HG03097 (cell line): ENCODE results near the gene WIZ.

Experiments
- ATAC-seq: cut with Tn5 transposase; IDR thresholded peaks from one replicate; pipeline ENCODE4 v1.9.1; 2021; ENCODE audit not compliant: unreplicated experiment, low FRiP score

The WIZ gene

DNA sequence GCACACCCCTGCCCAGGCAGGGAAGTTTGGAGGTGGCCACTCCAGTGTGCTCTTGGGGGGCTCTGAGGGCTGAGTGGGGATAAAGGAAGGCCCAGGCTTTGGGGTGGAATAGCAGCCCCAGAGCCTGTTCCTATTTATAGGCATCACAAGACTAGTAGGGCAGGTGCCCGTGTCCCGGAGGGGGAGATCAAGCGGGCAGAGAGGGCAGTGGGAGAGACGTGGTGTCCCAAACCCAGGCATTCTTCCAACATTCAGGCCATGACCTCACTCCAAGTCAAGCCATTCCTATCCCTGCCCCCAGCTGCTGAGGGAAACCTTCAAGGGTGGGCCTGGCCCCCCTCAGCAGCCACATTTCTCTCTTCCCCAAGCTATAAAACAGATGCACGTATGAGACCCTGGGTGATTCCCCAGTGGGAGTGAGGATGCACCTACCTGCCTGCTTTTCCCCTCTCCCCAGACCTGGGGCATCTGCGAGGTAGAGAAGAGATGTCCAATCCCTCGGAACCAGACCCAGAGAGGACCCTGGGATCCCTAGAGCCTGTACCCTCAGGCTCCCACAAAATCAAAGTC, 3.9 kb downstream of the WIZ start:
- ATAC-seq, result no peak

DNA sequence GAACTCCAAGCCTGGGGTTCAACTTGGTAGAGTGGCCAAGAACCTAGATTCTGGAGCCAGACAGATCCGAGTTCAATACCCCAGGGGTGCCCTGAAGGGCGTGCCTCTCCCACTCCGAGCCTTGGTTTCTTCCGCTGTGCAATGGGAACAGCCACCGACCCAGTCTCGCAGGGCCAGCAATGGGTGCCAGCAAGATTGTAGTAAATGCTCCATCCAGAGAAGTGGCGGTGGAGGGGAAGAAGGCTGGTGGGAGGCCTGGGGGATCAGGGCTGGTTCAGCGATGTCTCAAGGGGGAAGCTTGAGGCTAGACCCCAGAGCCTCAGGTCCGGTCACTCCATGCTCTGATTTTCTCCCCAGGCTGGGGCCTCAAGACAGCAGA, 4.5 kb downstream of the WIZ start:
- ATAC-seq, result no peak

DNA sequence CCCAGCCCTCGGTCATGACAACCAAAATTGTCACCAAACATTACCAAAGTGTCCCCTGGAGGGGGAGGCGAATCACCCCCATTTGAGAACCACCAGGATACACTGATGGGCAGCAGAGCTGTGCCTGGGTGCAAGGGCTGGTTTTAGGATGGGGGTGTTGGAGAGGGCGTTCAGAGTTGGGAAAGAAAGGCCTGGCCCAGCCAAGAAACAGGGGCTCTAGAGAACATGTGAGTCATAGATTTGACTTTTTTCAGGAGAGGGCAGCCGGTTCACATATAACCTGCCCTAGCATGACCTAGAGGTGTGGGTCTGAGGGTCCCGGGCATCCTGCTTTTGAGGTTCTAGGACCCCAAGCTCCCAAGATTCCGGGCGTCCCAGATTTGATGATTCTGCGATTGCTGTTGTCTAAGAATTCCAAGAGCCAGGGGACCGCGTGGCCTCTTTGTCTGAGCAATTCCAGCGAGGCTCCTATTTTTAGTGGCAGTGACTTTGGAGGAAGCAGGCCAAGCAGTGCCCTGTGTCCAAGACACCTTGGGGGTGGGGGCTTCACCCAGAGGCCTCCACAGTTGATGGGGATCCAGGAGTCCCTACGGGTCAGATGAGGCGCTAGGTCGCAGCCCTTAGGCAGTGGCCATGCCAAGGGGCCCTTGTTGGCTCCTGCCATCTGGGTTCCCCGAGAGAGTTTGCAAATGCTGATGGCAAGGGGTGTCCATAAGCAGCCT, 5.1 kb downstream of the WIZ start:
- ATAC-seq, result no peak

DNA sequence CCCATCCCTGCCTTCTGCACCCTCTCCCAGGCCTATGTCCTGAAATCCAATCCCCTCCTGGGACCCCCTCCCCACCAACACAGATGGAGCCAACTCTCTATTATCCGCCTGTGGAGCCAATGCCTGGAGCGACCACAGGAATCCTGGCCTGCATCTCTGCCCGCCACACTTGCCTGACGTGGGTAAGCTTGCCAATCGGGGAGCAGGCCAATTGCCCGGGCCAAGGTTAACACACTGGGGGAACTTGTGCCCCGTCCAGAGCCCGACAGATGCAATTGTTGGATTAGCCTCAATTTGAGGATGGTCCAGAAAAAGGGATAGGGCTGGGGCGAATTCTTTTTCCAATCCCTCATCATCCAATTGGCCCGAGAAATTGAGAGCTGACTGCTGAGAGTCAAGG, 5.9 kb downstream of the WIZ start:
- ATAC-seq, result no peak

DNA sequence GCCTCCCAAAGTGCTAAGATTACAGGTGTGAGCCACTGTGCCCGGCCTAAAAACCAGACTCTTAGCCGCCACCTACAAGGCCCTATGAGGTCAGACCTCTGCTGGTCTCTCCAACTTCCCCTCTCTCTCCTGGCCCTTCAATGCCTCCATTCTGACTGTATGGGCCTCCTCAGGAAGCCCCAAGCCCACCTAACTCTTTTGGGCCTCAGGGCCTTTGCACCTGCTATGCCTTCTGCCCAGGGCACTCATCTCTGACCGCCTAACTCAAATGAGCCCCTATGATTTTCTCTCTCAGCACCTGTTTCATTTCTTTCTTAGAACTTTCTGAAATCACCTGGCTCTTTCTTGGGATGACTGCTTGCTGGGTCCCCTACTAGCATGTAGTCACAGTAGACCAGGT, 6.4 kb downstream of the WIZ start:
- ATAC-seq, result no peak

DNA sequence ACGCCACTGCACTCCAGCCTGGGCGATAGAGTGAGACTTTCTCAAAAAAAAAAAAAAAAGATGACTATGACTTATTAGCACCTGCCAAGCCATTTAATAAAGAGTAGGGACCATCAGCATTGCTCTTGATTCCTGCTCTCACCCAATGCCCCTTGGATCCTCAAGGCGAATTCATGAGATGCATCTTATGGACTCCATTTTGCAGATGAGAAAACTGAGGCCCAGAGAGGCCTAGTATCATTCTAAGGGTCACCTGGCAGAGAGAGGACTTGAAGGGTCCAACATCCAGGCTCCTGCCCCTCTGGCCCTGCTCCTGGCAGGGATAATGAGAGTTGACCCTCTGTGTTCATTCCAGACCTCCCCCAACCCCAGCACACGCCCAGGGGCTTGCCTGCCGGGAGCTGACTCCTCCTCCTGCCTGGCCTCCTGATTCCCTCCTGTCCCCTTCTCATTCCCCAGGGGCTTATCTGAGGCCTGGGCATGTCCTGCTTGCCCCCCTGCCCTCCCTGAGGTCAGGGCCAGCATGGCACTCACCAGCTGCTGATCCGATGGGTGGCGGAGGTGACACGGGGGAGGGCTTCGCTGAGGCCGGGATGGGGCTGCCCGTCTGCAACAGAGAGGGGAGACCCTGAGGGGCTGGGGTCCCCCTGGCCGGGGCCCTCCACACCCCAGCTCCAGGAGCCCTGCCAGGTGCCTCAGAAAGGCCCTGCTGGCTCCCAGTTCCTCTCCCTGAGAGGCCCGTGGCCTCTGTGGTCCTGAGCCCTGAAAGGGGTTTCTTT, 7.4 kb downstream of the WIZ start:
- ATAC-seq, result no peak

DNA sequence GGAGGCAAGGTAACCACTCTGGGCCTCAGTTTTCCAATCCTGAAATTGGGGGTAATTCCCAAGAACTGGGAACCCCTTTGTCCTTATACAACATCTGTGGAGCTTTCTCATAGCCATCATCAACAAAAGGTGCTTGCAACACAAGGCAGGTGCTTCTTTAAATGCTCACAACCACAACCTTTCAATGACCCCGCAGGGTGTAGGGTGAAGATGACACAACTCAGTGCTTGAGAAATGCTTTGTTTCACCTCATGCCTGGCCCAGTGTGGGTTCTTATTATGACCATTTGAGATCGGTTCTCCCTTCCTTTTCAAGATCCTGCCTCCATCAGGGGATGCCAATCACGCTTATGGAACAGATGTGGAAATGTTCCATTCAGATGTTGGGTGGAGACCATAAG, 8.4 kb downstream of the WIZ start:
- no peak for ATAC-seq

DNA sequence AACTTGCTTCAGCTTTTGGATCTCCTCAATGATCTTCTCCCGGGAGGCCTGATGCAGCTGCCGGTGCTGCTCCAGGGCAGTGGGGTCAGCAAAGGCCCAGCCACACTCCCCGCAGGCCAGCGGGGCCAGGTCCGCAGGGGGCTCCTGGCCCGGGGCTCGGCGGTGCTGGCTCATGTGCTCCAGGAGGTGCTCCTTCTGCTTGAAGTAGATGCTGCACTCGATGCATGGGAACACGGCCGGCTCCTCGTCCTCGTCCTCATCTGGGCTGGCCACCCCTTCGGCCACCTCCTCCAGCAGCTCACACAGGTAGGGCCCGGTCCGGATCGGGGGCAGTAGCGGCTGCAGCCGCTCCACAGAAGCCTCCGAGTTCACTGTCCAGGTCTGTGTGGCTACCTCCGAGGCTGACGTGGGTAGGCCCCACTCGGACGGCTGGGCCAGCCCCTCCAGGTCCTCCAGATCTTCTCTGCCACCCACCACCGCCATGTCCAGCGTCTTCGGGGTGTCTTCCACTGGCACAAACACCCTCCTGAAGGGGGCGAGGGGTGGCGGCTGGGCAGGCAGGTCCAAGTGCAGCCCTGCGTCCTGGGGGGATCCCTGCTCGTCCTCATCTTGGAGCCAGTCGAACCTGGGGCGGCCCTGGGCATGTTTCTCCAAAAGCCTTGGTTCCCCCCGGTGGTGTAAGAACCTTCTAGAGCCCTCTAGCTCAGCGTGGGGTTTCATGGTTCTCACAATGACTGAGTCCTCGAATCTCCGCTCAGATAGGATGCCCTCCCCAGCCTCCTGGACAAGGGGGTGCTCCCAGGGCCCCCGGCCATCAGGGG, 9.7 kb downstream of the WIZ start:
- ATAC-seq, result no peak

DNA sequence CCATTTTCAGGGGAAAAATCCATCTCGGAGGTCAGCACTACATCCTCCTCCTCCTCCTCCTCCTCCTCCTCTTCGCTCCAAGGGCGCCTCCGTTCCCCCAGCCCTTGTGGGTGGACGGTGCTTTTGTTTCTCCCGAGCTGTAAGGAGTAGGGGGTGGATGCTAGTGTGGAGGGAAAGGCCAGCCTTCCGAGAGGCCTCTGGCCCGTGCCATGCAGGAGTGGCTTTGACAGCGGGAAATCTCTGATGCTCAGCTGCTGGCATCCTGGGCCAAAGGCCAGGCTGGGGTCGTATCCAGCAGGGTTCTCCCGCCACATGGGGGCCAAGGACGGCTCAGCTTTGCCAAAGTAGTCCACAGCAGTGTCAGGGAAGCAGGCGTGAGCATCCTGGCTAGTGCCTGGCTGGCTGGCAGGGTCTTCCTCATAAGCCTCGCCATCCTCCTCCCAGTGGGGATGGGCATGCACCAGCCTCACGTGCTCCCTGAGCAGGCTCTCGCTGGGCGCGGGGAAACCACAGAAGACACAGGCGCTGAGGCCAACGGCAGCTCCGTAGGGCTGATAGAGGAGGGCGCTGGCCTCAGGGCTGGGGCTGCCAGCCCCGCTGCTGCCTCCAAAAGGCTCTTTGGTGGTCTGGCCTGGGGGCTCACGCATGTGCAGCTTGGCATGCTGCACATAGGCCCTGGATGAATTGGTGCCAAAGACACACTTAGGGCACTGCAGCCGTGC, 10.5 kb downstream of the WIZ start:
- ATAC-seq, result no peak

DNA sequence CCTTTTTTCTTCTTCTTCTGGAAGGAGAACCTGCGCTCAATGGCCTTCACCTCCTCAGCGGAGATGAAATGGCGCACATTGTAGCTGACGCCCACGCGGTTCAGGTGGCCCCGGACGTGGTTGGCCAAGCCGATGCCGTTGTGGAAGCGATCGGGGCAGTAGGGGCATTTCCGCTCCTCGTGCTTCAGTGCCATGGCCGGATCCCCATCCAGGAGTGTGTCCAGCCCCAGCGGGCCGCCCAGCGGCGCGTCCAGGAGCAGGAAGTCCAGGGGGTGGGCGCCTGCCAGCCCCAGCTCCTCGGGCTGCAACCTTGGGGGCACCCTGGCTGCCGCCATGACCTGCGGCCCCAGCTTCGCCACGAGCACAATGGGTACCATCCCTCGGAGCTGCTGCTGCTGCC, 11.2 kb downstream of the WIZ start:
- no peak for ATAC-seq

DNA sequence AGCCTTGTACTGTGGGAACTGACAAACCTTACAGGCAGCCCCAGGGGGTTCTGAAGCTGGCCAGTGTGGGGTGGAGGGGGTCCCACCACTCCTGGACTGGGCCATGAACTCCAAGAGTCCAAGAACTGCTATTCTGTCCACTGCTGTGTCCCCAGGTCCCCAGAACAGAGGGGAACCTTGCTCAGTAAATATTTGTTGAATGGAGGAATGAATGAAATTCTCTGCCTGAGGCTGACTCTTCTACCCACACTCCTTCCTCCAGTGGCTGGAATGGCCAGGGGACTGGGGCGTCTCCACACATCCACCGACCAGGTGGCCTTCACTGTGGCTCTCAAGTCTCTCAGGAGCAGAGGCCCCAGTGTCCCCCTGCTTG, 11.6 kb downstream of the WIZ start:
- no peak for ATAC-seq

DNA sequence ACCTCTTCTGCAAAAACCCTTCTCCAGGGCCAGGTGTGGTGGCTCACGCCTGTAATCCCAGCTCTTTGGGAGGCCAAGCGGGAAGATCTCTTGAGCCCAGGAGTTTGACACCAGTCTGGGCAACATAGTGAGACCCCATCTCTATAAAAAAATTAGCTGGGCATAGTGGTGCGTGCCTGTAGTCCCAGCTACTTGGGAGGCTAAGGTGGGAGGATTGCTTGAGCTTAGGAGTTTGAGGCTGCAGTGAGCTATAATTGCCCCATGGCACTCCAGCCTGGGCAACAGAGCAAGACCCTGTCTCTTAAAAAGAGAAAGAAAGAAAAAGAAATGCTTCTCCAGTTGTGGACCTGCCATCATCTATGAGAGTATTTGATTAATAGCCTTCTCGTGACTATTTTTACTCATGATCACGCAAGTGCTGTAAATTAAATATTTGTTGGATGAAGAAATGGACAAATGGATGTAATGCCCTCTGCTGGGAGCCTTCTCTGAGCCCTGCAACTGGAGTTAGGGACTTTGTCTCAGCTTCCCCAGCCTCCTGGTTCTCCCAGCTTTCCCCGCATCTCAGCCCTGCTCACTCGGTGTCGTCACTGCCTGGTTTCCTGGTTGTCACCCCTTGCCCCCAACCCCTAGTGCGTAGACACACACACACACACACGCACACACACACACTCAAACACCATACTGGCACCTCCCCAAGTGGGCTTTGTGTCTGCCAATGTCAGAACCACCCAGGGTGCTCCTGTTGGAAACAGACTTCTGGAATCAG, 12.2 kb downstream of the WIZ start:
- no peak for ATAC-seq

DNA sequence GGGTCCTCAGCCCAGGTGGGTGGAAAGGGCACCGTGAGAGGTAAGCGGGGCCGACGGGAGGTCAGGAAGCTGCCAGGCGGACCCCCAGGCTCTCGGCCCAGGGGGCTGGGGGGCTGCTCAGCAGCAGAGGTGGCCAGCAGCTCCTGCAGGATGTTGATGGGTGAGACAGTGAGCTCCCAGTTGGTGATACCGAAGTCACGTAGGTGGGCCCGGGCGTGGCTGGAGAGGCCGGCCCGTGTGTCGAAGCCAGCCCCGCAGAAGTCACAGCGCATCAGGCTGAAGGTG, 13.0 kb downstream of the WIZ start:
- ATAC-seq, result no peak

DNA sequence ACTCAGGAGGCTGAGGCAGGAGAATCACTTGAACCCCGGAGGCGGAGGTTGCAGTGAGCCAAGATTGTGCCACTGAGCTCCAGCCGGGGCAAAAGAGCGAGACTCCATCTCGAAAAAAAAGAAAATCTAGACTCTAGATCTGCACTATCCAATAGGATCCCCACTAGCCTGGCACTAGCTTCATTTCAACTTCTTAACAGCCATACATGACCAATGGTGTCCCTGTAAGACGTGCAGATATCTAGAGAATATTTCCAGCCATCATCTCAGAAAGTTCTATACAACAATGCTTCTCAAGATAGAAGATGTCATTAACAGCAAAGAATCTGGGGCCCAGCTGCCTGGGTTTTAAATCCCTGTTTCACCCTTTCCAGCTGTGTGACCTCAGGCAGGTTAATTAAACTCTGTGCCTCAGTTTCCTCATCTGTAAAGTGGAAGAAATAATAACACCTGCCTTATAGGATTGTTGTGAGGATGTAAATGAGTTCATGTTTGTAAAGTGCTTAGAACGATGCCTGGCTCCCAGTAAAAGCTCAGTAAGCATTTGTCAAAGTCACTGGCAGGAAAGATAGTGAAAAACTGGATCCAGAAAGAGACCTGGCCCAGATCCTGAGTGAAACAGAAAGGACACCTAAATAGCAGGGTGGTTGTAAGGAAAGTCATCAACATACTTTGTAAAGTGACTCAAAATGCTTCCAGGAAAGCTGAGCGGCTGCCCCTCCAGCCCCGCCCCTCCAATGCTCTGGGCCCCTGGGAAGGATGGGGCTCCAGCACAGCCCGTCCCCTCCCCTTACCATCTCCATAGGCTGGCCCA, 13.5 kb downstream of the WIZ start:
- no peak for ATAC-seq

DNA sequence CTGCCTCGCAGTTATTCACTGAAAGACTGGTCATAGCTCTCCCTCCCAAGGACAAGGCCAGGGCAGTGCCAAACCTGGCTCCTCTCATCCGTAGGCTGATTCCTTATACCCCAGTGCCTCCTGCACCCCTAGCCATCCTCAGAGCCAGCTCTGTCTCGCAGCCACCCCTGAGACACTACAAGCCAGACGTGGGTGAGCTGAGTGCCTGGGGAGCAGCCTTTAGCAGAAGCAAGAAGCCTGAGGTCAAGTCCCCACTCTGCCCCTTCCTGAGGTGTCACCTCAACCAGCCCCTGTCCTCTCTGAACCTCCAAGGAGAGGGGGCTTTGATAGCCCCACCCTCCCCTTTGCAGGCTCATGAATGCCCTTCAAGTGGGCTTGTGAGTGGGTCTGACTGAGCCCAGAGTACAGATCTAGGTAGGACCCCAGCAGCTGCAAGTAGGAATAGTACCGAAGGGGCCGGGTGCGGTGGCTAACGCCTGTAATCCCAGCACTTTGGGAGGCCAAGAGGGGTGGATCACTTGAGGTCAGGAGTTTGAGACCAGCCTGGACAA, 16.2 kb downstream of the WIZ start:
- no peak for ATAC-seq

DNA sequence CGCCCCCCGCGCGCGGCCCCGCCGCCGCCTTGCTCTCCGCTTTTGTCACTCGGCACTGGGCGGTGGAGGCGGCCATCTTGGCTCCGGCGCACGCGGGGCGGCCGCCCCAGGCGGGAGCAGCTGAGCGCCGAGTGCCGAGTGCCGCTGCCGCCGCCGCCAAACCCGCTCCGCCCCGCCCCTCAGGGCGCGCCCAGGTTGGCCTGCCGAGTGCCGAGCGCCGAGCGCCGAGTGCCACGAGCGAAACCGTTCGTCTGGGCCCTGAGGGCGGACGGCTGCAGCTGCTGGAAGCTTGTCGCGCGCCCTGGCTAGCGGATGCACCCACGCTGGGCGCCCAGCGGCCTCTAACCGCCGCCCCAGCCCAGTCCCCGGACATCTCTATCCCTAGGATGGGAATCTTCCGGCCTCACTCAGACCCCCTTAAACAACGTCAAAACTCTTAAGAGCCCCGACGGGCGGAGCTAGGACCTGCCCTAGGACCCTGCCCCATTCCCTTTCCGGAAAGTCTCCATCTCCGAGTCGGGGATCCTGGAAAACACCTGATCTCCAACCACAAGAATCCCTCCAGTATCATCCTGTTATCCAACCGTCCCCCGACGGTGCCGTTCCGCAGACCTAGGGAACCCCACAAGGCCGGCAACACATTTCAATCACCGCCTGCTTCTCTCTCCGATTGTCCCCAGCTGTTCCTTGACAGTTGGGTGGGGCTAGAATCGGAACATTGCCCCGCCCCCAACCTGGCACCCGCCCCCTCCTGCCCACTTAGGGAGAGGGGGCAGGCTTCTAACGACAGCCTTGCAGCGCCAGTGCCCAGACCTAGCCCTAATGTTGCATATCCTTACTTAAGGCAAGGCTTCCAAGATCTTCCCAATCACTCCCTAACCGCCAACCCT, 16.9 kb downstream of the WIZ start:
- ATAC-seq, result peak; percentile 73

DNA sequence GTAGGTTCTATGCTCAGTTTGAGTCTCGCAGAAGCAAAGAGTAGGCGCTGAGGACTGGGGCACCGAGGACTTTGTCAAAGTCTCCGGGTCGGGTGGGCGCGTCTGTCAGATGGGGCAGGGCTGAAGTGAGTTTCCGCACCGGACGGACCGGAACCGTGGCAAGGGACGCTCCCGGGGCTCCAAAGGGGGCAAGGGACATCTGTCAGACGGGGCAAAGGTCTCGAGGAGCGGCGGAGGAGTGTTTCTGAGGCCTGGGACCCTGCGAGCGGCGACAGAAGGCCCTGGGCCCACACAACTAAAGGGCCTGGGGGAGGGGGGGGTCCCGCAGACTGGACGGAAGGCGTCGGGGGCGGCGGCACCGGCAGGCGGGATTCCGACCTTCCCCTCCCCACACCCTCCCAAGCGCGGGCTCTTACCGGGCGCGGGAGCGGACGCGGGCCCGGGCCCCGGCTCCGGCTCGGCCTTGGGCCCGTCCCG, 17.7 kb downstream of the WIZ start:
- no peak for ATAC-seq
